SK-N-SH treated with all-trans-retinoic acid at 6 μM for 48 hours (cell line): ENCODE results near the gene DHX34.
A peak's percentile ranks its signal among the peaks of the same experiment; 100 is the strongest.

Experiments used
- ATAC-seq: fragments of 200-7000 bp; cut with Tn5 transposase; 3 replicates; pipeline ENCODE4 v1.9.1; 2020; ENCODE audit warnings: mild to moderate bottlenecking, moderate library complexity
- ARNTL ChIP-seq: fragments of 450-650 bp; formaldehyde crosslinking; IDR thresholded peaks from 2 replicates; pipeline ENCODE4 v1.5.0; 2020; ENCODE audit warnings: low read depth, mild to moderate bottlenecking, moderate library complexity, borderline replicate concordance
- BACH2 ChIP-seq: fragments of 250-450 bp; sonication (Bioruptor Pico); IDR thresholded peaks from 2 replicates; pipeline ENCODE4 v1.9.0; 2021; ENCODE audit warnings: mild to moderate bottlenecking, borderline replicate concordance
- CREB5 ChIP-seq: fragments of 250-450 bp; sonication (Bioruptor Pico); IDR thresholded peaks from 2 replicates; pipeline ENCODE4 v1.5.1; 2020; ENCODE audit warnings: low read depth, mild to moderate bottlenecking, moderate library complexity
- CSDC2 ChIP-seq: fragments of 250-450 bp; sonication (Bioruptor Pico); IDR thresholded peaks from 2 replicates; pipeline ENCODE4 v1.5.0; 2020; ENCODE audit warnings: mild to moderate bottlenecking, moderate library complexity
- ESRRG ChIP-seq: fragments of 250-450 bp; sonication (Bioruptor Pico); IDR thresholded peaks from 2 replicates; pipeline ENCODE4 v1.6.1; 2021; ENCODE audit warnings: mild to moderate bottlenecking
- GLIS3 ChIP-seq: fragments of 250-450 bp; sonication (Bioruptor Pico); IDR thresholded peaks from 2 replicates; pipeline ENCODE4 v1.5.0; 2020; ENCODE audit warnings: mild to moderate bottlenecking, moderate library complexity
- ISL1 ChIP-seq: fragments of 250-450 bp; sonication (Bioruptor Pico); IDR thresholded peaks from 2 replicates; pipeline ENCODE4 v2.1.2; 2022; ENCODE audit warnings: mild to moderate bottlenecking, moderate library complexity
- OSR1 ChIP-seq: fragments of 250-450 bp; sonication (Bioruptor Pico); IDR thresholded peaks from 2 replicates; pipeline ENCODE4 v1.8.0; 2022; ENCODE audit warnings: moderate library complexity, mild to moderate bottlenecking, inconsistent platforms
- PPARA ChIP-seq: fragments of 250-450 bp; sonication (Bioruptor Pico); IDR thresholded peaks from 2 replicates; pipeline ENCODE4 v1.5.0; 2020; ENCODE audit warnings: mild to moderate bottlenecking, borderline replicate concordance
- RARB ChIP-seq: fragments of 250-450 bp; sonication (Bioruptor Pico); IDR thresholded peaks from 2 replicates; pipeline ENCODE4 v1.8.0; 2021; ENCODE audit warnings: mild to moderate bottlenecking, moderate library complexity
- SNAI2 ChIP-seq: fragments of 250-450 bp; sonication (Bioruptor Pico); IDR thresholded peaks from 2 replicates; pipeline ENCODE4 v1.5.0; 2020; ENCODE audit warnings: mild to moderate bottlenecking, moderate library complexity
- TCF4 ChIP-seq: fragments of 250-450 bp; sonication (Bioruptor Pico); IDR thresholded peaks from 2 replicates; pipeline ENCODE4 v1.8.0; 2021; ENCODE audit warnings: mild to moderate bottlenecking, moderate library complexity, borderline replicate concordance
- TOX ChIP-seq: fragments of 250-450 bp; sonication (Bioruptor Pico); IDR thresholded peaks from 2 replicates; pipeline ENCODE4 v1.8.0; 2021; ENCODE audit warnings: mild to moderate bottlenecking, moderate library complexity, borderline replicate concordance
- ZFP3 ChIP-seq: fragments of 250-450 bp; sonication (Bioruptor Pico); IDR thresholded peaks from 2 replicates; pipeline ENCODE4 v1.5.0; 2020; ENCODE audit warnings: mild to moderate bottlenecking, moderate library complexity
- ZFP30 ChIP-seq: fragments of 450-650 bp; formaldehyde crosslinking; IDR thresholded peaks from 2 replicates; pipeline ENCODE4 v1.5.0; 2022; ENCODE audit warnings: mild to moderate bottlenecking, moderate library complexity
- ZNF565 ChIP-seq: fragments of 450-650 bp; formaldehyde crosslinking; conservative IDR thresholded peaks from 2 replicates; pipeline ENCODE4 v1.5.0; 2020; ENCODE audit warnings: low read depth, mild to moderate bottlenecking, moderate library complexity
- ZNF70 ChIP-seq: fragments of 450-650 bp; formaldehyde crosslinking; IDR thresholded peaks from 2 replicates; pipeline ENCODE4 v1.5.0; 2020; ENCODE audit warnings: mild to moderate bottlenecking, moderate library complexity
- ZNF8 ChIP-seq: fragments of 450-650 bp; formaldehyde crosslinking; IDR thresholded peaks from 2 replicates; pipeline ENCODE4 v1.5.0; 2020; ENCODE audit warnings: mild to moderate bottlenecking, moderate library complexity
- TF ChIP-seq, protein P1 (sequence below): fragments of 250-450 bp; sonication (Bioruptor Pico); IDR thresholded peaks from 2 replicates; pipeline ENCODE4 v1.8.0; 2020; ENCODE audit warnings: mild to moderate bottlenecking, moderate library complexity, borderline replicate concordance

The DHX34 gene

GRCh38 chr19:47310819-47311218 is 38.3 kb upstream of the DHX34 start:
- no peak for ATAC-seq
- no peak for TF ChIP-seq ISL1 (CRISPR knock-in tag)
- TF ChIP-seq, protein P1, sequence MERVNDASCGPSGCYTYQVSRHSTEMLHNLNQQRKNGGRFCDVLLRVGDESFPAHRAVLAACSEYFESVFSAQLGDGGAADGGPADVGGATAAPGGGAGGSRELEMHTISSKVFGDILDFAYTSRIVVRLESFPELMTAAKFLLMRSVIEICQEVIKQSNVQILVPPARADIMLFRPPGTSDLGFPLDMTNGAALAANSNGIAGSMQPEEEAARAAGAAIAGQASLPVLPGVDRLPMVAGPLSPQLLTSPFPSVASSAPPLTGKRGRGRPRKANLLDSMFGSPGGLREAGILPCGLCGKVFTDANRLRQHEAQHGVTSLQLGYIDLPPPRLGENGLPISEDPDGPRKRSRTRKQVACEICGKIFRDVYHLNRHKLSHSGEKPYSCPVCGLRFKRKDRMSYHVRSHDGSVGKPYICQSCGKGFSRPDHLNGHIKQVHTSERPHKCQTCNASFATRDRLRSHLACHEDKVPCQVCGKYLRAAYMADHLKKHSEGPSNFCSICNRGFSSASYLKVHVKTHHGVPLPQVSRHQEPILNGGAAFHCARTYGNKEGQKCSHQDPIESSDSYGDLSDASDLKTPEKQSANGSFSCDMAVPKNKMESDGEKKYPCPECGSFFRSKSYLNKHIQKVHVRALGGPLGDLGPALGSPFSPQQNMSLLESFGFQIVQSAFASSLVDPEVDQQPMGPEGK (CRISPR knock-in tag), result no peak
- no peak for TF ChIP-seq ZFP30 (CRISPR knock-in tag)

DNA sequence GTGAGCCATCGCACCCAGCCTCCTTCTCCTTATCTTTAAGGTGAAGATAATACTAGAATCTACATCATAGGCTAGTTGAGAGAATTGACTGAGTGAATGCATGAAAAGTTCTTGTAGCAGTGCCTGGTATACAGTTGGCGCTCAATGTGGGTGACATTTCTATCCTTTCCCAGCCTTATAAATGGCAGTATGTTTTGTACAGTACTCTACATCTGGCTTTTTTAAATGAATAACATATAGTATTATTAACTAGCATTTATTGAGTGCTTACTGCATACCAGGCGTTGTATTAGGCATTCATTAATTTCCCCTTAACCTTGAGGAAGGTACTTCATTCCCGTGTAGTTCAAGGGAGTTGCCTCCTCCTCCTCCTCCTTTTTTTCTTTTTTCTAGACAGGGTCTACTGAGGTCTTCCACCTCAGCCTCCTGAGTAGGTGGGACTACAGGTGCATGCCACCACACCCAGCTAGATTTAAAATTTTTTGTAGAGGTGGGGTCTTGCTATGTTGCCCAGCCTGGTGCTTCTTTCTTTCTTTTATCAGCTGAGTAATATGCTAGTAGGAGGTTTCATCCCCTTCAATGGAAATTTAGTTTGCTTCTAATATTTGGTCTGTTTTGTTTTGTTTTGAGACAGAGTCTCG is 36.6 kb upstream of the DHX34 start:
- ATAC-seq, result no peak

DNA sequence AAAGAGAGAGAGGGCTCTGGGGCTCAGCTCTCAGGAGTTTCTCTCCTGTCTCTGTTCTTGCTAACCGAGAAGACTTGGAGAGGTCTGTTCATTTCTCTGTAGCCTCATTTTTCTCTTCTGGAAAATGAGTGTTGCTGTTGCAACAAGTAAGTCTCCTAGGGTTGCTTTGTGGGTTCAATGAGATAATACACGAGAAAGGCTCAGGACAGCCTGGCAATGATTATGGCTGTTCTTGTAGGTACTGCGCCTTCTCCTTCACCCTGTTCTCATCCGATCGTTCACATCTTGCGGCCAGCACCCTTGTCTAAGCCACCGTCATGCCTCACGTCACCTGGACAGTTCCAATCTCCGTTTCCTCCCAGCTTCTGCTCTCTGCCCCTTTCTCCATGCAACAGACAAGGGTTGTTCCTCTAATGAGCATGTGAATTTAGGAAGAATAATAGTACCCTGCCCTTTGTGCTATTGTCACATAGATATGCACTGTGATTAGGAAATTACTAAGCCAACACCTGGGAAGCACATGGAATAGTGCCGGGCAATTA is 35.3 kb upstream of the DHX34 start:
- no peak for ATAC-seq

More for the DNA sequence above, 36.6 kb upstream of the DHX34 start:
- TF ChIP-seq ISL1 (CRISPR knock-in tag) (no peak), ARNTL (CRISPR knock-in tag) (no peak), ZFP3 (CRISPR knock-in tag) (no peak), ZNF8 (no peak), SNAI2 (CRISPR knock-in tag) (no peak), OSR1 (CRISPR knock-in tag) (no peak), ZNF70 (CRISPR knock-in tag) (no peak), CREB5 (CRISPR knock-in tag) (no peak), BACH2 (CRISPR knock-in tag) (no peak)

DNA sequence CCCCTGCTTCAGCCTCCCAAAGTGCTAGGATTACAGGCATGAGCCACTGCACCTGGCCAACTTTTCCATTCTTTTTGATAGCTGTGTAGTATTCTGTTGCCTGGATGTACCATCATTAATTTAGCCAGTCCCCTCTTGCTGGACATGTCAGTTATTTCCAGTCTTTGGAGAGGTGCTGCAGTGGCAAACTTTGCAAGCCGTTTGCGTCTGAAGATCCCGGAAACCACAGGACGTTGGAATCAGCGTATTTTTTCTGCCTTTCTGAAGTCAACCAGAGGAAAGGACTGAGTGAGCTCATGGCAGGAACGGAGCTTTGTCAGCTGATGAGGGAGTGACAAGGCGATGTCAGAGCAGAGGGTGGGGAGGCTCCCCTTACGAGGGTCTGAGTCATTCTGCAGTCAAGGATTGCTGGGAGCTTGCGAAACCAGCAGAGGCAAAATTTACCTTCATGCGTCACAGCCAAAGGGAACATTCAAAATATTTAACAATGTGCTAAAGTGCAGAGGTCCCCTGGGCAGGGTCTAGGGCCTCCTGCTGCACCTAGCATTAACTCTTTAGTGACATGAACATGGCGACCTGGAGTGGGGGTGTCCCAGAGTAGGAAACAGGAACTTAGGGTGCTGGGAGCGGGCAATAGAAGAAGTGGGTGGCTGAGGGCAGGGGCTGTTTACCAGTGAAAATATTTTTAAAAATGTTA is 33.8 kb upstream of the DHX34 start:
- peak; percentile 78 for ATAC-seq
- TF ChIP-seq ZNF8 (peak; percentile 98), ZFP3 (CRISPR knock-in tag) (no peak)

More for the DNA sequence above, 35.3 kb upstream of the DHX34 start:
- TF ChIP-seq SNAI2 (CRISPR knock-in tag) (no peak), RARB (CRISPR knock-in tag) (no peak), ZNF8 (no peak), ISL1 (CRISPR knock-in tag) (no peak), ZFP30 (CRISPR knock-in tag) (no peak), TOX (no peak), GLIS3 (no peak), ESRRG (CRISPR knock-in tag) (no peak), ARNTL (CRISPR knock-in tag) (no peak), ZNF565 (CRISPR knock-in tag) (no peak)
- TF ChIP-seq, protein P1 (CRISPR knock-in tag), result no peak

DNA sequence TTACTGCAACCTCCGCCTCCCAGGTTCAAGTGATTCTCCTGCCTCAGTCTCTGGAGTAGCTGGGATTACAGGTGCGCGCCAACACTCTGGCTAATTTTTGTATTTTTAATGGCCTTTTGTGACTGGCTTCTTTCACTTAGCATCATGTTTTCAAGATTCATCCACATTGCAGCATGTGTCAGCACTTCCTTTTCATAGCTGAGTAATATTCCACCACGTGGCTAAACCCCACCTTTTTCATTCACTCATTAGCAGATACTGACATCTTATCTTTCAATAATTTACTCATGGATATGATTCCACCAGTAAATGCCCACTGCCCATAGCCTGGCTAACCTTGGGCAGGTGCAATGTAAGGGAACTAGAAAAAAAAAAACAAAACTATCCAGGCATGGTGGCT is 32.6 kb upstream of the DHX34 start:
- ATAC-seq, result no peak
- TF ChIP-seq GLIS3 (no peak), CSDC2 (CRISPR knock-in tag) (no peak), ZNF70 (CRISPR knock-in tag) (no peak), CREB5 (CRISPR knock-in tag) (no peak), SNAI2 (CRISPR knock-in tag) (no peak), TCF4 (CRISPR knock-in tag) (no peak), OSR1 (CRISPR knock-in tag) (no peak), ESRRG (CRISPR knock-in tag) (no peak), ZNF8 (no peak), ZFP3 (CRISPR knock-in tag) (no peak), TOX (no peak), ISL1 (CRISPR knock-in tag) (no peak), PPARA (CRISPR knock-in tag) (no peak)
- TF ChIP-seq, protein P1 (CRISPR knock-in tag), result no peak
- TF ChIP-seq, all 23 proteins: peak for 0
